Activated CD4-positive, alpha-beta T cell treated with anti-CD3 and anti-CD28 coated beads, Interleukin-2, amount 10 ng/mL, durations not matched to agents 24 days and 14 days (primary cell): ENCODE measurements around the gene SMIM8. TPM values are rescaled to one million over a fixed set of nuclear protein-coding genes. Genes with fewer than 3 reads are reported as not detected.

Source experiments
- DNase-seq: peaks from one replicate; pipeline ENCODE4 v3.0.0; 2022
- H3K27ac Mint-ChIP-seq: one replicate; pipeline ENCODE4 v1.8.0; 2022; ENCODE audit warnings: mild to moderate bottlenecking, mixed read lengths
- H3K27me3 Mint-ChIP-seq: one replicate; pipeline ENCODE4 v1.8.0; 2022; ENCODE audit warnings: mixed read lengths
- H3K36me3 Mint-ChIP-seq: one replicate; pipeline ENCODE4 v1.8.0; 2022; ENCODE audit warnings: low read depth, mild to moderate bottlenecking, mixed read lengths
- H3K4me1 Mint-ChIP-seq: one replicate; pipeline ENCODE4 v1.8.0; 2021; ENCODE audit warnings: mixed read lengths
- H3K4me3 Mint-ChIP-seq: one replicate; pipeline ENCODE4 v1.8.0; 2022; ENCODE audit warnings: mild to moderate bottlenecking, moderate library complexity, mixed read lengths
- H3K9me3 Mint-ChIP-seq: one replicate; pipeline ENCODE4 v1.8.0; 2021; ENCODE audit warnings: mixed read lengths
- intact Hi-C: fragments of 100-400 bp; cut with micrococcal nuclease; formaldehyde crosslinking; loops from one replicate; pipeline ENCODE4 v1.15.1; 2023
- total RNA-seq: library from RNA; stranded (reverse); gene quantifications from 2 replicates; pipeline ENCODE4 v1.2.3, GENCODE V29; 2022

The SMIM8 gene
- total RNA-seq, 1 donor from 2014 or later, result 10.5 TPM

DNA sequence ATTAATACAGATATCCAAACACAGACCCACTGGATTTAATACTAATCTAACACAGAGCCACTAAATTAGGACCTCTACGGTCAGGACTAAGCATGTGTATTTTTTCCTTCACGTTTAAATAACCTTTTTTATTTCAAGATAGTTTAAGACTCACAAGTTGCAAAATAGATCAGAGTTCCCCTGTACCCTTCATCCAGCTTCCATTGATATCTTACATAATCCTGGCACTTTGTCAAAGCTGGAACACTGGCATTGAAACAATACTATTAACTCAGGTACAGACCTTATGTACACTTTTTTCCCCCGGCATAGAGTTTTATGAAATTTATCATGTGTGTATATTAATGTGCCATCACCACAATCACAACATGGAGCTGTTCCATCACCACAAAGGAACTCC, 24.3 kb downstream of the SMIM8 start:
- Mint-ChIP-seq H3K27ac (no peak overlapping the region), H3K27me3 (no peaks in the 10 kb centered on the region), H3K4me1 (no peaks in the 10 kb centered on the region), H3K36me3 (no peaks in the 10 kb centered on the region), H3K9me3 (no peaks in the 10 kb centered on the region), H3K4me3 (no peak overlapping the region)
- intact Hi-C loops, result no loop called here
- DNase-seq, result no peak

DNA sequence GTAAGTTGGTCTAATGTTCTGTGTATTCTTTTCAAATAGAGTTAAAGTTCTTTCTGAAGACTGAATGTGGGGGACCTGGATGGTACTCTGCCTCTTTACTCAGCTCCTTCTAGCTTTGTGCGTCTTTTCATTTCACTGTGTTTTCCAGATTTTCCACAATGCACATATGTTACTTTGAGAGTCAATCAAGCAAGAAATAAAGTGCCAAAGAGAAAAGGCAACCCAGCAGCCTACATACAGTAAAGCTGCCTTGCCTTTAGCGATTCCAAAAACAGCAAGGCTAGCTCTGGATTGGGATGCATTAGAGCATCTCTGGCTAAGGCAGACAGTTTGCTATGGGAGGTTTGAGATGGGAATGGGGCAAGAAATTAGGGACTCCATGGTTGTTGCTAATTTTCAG, 27.5 kb downstream of the SMIM8 start:
- intact Hi-C loops, result no loop called here
- Mint-ChIP-seq H3K27me3 (no peaks in the 10 kb centered on the region), H3K9me3 (no peaks in the 10 kb centered on the region), H3K36me3 (no peaks in the 10 kb centered on the region), H3K27ac (no peak overlapping the region), H3K4me1 (no peaks in the 10 kb centered on the region), H3K4me3 (no peak overlapping the region)
- no peak for DNase-seq

DNA sequence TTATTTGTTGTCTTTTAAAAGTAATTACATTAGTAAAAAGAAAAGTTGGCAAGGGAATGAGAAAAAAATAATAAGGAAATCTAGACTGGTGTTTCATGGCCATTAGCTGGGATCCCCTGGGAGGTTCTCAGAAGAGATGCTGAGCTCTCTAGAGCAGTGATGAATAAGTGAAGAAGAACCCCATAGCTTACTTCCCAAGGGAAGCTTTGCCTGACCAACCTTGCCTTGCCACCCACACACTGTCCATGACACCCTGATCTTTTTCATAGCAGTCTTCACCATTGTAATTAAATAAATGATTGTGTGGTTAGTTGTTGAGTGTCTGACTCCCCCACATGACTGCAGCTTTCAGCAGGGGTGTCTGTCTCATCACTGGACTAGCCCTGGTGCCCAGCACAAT, 28.1 kb downstream of the SMIM8 start:
- Mint-ChIP-seq H3K4me3 (no peak overlapping the region), H3K4me1 (no peaks in the 10 kb centered on the region), H3K9me3 (no peaks in the 10 kb centered on the region), H3K36me3 (no peaks in the 10 kb centered on the region), H3K27me3 (no peaks in the 10 kb centered on the region), H3K27ac (no peak overlapping the region)
- no peak for DNase-seq
- intact Hi-C loops, result no loop called here

DNA sequence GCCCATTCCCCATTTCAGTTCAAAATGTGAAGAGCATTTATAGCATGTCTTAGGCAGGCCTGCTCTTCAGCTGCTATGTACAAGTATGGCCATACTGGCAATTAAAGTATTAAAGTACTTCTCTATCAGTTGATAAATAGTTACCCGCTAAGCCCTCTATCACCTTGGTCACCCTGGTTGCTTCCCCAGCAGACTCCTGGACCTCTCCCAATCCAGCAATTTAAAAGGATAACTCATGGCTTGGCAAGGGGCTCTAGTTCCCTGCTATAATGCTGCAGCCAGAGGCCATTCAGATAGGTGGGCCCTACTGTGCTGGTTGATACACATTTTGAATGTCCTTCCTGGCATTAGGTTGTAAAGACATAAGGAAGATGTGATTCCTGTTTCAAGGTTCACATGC, 29.2 kb downstream of the SMIM8 start:
- intact Hi-C loops, result no loop called here
- Mint-ChIP-seq H3K36me3 (no peaks in the 10 kb centered on the region), H3K4me1 (no peaks in the 10 kb centered on the region), H3K27ac (no peak overlapping the region), H3K27me3 (no peaks in the 10 kb centered on the region), H3K4me3 (no peak overlapping the region), H3K9me3 (no peaks in the 10 kb centered on the region)
- no peak for DNase-seq

DNA sequence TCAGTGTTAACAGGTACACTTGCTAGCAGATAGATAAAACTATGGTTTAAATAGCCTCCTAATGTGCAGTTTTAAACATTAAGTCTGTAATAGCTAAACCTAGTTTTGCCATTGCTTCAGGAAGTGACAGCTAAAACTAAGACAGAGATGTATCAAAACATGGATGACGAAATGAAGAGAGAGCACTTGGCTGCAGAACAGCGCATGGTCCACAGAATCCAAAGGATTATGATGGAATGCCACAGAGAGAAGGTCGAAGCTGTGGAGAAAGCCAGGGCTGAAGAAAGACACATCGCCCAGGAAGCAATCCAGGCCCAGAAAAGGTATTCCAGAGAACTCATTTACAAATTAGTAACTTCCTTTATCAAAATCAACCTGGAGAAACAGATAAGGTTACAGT, 33.8 kb downstream of the SMIM8 start:
- no peaks in the 10 kb centered on the region for H3K27me3 Mint-ChIP-seq
- no peak overlapping the region for H3K4me3 Mint-ChIP-seq

DNA sequence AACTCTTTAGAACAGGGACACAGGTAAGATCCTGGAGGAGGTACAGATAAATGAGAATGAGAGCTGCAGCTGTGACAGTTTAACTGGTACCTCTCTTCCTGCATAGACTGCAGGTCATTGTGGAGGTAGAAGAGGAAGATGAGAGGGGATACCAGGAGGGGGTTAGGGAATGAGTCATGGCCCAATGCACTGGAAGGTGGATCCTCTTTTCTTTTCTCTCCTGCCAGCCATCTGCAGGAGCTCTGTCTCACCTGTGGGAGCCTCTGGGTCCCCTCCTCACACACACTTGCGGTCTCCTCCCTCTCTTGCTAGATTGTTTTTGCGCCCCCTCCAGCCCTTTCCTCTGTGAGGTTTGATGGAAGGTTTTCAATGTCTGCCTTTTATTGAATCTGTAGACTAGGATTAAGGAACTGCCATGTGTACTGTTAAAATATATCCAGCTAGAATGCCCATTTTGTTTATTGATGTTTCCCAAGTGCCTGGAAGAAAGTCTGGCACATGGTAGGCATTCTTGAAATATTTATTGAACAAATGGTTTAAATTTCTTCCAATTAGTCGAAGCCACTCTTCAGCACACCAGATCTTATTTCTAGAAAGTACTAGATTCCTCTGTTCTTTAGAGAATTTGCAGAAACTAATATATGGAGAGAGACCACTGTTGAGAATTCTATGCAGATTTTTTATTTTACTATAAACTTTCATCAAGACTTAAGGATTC, 35.2 kb downstream of the SMIM8 start:
- H3K36me3 Mint-ChIP-seq, result no peaks in the 10 kb centered on the region
- no peak overlapping the region for H3K27ac Mint-ChIP-seq
- no peak for DNase-seq
- intact Hi-C loops, result no loop called here
- H3K4me3 Mint-ChIP-seq, result no peak overlapping the region
- no peaks in the 10 kb centered on the region for H3K9me3 Mint-ChIP-seq
- H3K4me1 Mint-ChIP-seq, result no peaks in the 10 kb centered on the region
- no peaks in the 10 kb centered on the region for H3K27me3 Mint-ChIP-seq

More for the DNA sequence above, 33.8 kb downstream of the SMIM8 start:
- no peak for DNase-seq
- intact Hi-C loops, result no loop called here
- H3K4me1 Mint-ChIP-seq, result no peaks in the 10 kb centered on the region
- H3K27ac Mint-ChIP-seq, result no peak overlapping the region
- H3K9me3 Mint-ChIP-seq, result no peaks in the 10 kb centered on the region
- no peaks in the 10 kb centered on the region for H3K36me3 Mint-ChIP-seq

DNA sequence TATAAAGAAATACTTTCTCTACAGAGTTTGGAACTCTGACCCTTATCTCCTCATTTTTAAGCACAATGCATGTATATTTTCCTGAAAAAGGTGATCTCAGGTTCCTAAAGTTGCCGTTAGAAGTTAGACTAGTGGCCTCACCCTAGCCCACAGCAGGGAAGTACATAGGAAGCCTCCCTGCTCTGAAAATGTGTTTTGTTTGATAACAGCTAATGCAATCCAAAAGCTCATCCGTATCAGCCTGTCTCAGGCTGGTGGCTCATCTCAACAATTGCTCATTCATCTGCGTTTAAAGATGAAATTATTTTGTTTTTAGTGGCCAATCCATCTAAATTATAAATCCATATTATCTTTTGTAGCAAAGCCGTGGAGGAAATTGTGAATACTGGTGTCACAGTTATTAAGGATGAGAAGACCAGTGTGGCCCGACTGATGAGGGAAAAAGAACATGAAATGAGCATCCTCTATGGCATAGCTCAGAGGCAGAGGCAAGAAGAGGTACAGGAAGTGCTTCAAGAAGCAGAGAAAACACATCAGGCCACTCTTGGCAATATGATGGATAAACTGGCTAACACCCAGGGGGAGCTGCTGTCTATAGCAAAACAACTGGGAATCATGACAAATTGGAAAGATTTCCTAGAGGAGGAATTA, 42.3 kb downstream of the SMIM8 start:
- H3K36me3 Mint-ChIP-seq, result no peaks in the 10 kb centered on the region
- H3K4me3 Mint-ChIP-seq, result no peak overlapping the region
- H3K27me3 Mint-ChIP-seq, result no peaks in the 10 kb centered on the region
- peaks cover 7% of the 10 kb centered on the region for H3K9me3 Mint-ChIP-seq
- no peak overlapping the region for H3K27ac Mint-ChIP-seq
- no peak for DNase-seq
- intact Hi-C loops, result no loop called here
- no peaks in the 10 kb centered on the region for H3K4me1 Mint-ChIP-seq

DNA sequence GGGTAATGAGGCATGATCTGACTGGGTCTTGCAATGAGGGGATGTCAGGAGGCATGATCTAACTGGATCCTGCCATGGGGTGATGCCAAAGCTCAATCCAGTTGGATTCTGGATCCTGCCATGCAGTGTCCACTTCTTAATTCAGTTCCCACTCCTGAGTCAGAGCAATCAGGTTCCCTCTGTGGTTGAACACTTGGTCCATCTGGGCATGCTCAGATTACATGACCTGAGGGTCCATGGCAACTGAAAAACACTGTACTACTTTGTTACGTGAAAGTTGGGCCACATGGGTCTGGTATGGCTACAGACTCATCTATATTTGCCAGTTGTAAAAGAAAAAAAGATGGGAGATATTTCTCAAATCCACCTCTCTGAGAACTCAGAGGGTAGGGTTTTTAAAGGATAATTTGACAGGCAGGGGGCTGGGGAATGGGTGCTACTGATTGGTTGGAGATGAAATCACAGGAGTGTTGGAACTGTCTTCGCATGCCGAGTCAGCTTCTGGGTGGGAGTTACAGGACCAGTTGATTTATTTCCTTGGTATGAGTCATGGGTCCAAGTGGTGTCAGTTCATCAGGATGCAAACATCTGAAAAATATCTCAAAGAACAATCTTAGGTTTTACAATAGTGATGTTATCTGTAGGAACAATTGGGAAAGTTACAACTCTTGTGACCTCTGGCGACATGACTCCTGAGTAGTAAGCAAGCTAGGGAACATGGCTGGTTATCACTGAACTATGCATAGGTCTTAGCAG, 43.9 kb downstream of the SMIM8 start:
- DNase-seq, result no peak
- intact Hi-C loops, result no loop called here
- H3K27me3 Mint-ChIP-seq, result no peaks in the 10 kb centered on the region
- no peak overlapping the region for H3K4me3 Mint-ChIP-seq
- peaks cover 7% of the 10 kb centered on the region for H3K9me3 Mint-ChIP-seq
- no peaks in the 10 kb centered on the region for H3K4me1 Mint-ChIP-seq
- no peaks in the 10 kb centered on the region for H3K36me3 Mint-ChIP-seq
- no peak overlapping the region for H3K27ac Mint-ChIP-seq

DNA sequence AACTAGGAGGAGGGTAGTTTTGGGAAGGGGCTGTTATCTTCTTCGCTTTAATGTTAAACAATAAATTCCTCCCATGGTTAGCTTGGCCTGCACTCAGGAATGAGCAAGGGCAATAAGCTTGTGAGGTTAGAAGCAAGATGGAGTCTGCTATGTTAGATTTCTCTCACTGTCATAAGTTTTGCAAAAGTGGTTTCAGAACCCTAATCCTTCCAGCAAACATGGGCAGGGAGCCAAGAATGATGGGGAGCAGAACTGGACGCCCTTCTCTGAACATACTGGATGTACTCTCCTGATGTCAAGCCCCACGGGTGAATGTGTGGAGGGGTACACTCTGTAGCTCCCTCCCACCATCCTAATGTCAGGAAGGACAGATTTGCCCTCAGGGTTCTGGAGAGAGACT, 44.5 kb downstream of the SMIM8 start:
- DNase-seq, result no peak
- H3K4me3 Mint-ChIP-seq, result no peak overlapping the region
- no peaks in the 10 kb centered on the region for H3K36me3 Mint-ChIP-seq
- peaks cover 7% of the 10 kb centered on the region for H3K9me3 Mint-ChIP-seq
- intact Hi-C loops, result no loop called here
- no peak overlapping the region for H3K27ac Mint-ChIP-seq
- no peaks in the 10 kb centered on the region for H3K27me3 Mint-ChIP-seq
- no peaks in the 10 kb centered on the region for H3K4me1 Mint-ChIP-seq

DNA sequence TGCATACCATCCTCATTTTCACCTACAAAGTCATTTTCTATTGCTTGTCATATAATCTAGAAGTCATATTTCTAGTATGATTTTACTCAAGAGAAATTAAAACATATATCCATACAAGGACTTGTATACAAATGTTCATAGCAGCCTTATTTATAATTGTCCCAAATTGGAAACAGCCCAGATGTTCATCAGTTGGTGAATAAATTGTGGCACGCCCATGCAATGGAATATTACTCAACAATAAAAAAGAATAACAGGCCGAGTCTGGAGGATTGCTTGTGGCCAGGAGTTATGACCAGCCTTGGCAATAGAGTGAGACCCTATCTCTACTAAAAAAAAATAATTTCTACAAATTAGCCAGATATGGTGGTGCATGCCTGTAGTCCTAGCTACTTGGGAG, 51.0 kb downstream of the SMIM8 start:
- Mint-ChIP-seq H3K4me1 (no peaks in the 10 kb centered on the region), H3K27ac (no peak overlapping the region), H3K9me3 (no peaks in the 10 kb centered on the region), H3K4me3 (no peak overlapping the region), H3K27me3 (no peaks in the 10 kb centered on the region), H3K36me3 (no peaks in the 10 kb centered on the region)
- intact Hi-C loops, result no loop called here
- no peak for DNase-seq

DNA sequence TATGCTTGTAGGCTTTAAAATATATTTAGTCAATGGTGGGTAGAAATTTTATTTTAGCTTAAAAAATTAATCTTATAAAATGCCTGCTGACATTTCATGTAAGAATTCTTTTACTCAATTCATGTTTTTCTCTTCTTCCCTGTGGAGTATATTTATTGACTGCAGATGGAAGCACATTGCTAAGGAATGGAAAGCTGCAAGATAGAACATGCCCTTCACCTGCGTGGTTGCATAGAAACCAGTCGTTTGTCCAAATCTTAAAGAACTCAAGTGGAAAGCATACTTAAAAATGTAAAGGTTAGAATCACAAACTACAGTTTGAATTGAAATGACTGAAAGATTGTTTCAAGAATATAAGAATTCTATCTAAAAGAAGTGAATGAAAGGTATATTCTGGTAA, 52.9 kb downstream of the SMIM8 start:
- peaks cover 8% of the 10 kb centered on the region for H3K4me1 Mint-ChIP-seq
- no peaks in the 10 kb centered on the region for H3K27me3 Mint-ChIP-seq
- intact Hi-C loops, result no loop called here
- no peak for DNase-seq
- H3K36me3 Mint-ChIP-seq, result no peaks in the 10 kb centered on the region
- H3K9me3 Mint-ChIP-seq, result no peaks in the 10 kb centered on the region
- H3K27ac Mint-ChIP-seq, result no peak overlapping the region
- no peak overlapping the region for H3K4me3 Mint-ChIP-seq

DNA sequence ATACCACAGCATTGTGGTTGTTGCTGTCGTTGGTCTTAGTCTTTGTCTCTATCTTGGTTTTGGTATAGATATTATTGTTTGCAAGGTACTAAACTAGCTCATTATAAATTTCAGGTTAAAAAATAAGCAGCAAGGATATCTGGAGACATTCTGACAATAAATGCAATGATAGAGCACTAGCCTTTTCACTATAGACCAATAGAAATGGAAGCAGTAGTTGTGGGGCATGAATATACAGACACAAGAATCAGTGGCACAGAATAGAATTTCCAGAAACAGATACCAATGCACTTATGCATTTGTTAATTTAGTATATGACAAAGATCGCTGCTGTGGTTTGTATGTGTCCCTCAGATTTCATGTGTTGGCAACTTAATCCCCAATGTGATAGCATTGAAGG, 54.3 kb downstream of the SMIM8 start:
- DNase-seq, result no peak
- Mint-ChIP-seq H3K4me3 (no peak overlapping the region), H3K27me3 (no peaks in the 10 kb centered on the region), H3K9me3 (no peaks in the 10 kb centered on the region), H3K4me1 (peaks cover 8% of the 10 kb centered on the region), H3K27ac (no peak overlapping the region), H3K36me3 (no peaks in the 10 kb centered on the region)
- intact Hi-C loops, result no loop called here

DNA sequence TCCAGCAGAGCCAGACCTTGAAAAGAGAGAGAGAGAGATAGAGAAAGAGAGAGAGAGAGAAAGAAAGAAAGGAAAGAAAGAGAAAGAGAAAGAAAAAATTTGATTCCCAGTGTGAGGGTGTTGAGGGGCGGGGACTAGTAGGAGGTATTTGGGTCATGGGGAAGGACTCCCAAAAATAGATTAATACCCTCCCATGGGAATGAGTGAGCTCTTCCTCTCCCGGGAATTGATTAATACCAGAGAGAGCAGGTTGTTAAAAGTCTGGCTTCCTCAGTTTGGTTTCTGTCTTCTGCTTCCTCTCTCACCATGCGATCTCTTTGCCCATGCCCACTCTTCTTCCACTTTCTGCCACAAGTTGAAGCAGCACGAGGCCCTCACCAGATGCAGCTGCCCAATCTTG, 56.6 kb downstream of the SMIM8 start:
- Mint-ChIP-seq H3K27me3 (no peaks in the 10 kb centered on the region), H3K4me1 (peaks cover 8% of the 10 kb centered on the region), H3K4me3 (no peak overlapping the region), H3K27ac (no peak overlapping the region), H3K9me3 (no peaks in the 10 kb centered on the region), H3K36me3 (no peaks in the 10 kb centered on the region)
- no peak for DNase-seq
- intact Hi-C loops, result no loop called here

DNA sequence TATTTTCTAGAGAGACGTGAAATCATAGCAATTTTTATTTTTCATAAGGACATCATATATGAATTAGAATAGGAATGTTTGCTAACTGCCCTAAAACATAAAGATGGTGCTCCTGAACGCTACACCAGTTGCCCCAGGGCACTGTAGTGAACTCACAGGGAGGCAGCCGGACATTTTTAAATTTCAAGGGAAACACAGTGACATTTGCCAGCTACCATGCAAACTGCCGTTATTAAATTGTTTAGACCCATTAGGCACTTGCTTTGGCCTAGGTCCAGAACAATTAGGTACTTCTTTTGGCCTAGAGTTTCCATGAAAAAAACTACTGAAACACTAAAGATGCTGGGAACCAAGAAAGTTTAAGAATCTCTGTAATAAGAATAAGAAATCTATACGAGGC, 60.5 kb downstream of the SMIM8 start:
- Mint-ChIP-seq H3K36me3 (no peaks in the 10 kb centered on the region), H3K4me1 (peaks cover 8% of the 10 kb centered on the region), H3K9me3 (no peaks in the 10 kb centered on the region), H3K27ac (no peak overlapping the region), H3K27me3 (no peaks in the 10 kb centered on the region), H3K4me3 (no peak overlapping the region)
- DNase-seq, result no peak
- intact Hi-C loops, result no loop called here
